Measurements from ENCODE around the gene MAPK8. TPM values are rescaled to one million over a fixed set of nuclear protein-coding genes. Genes with fewer than 3 reads are reported as not detected.

MAPK8 gene
- total and polyA plus RNA-seq, 9 of the 15 experiments (the other 6 are each of a cell fraction or from before 2014, with no cell fraction given) = 6.4 to 159 (median 71.0) TPM

DNA sequence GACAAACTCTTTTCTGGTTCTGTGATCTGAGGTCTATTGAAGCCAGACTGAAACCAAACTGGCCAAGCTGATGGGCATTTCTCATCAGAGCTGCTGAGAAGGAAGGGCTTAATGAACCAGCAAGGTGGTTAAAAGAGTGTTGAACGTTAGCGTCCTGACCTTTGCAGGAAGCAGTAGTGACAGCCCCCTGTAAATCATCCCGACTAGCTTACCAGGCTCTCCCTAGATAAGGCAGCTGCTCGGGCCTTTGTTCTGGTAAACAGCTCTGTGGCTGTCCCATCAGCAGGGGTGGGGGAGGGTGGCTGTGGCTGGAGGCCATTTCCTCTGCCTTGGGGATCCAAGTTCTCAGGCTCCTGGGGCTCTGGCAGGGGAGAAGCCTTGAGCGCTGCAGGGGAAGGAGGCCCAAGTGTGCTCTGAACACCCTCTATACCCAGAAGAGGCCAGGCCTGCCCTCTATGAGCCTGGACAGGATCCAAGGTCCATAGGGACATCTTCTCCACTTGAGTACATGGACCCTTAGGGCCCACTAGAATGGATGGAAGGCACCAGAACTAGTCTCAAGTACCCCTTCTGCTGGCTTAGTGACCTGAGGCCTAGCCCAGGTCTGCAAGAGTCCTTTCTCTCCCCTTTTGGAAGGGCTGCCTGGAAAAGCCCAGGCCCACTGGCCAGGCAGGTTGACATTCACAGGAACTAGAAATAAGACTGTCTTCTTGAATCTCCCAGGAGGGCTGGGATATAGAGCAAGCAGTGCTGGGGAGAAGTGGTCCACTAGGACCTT is 163.8 kb downstream of the MAPK8 start (continued):
- TF ChIP-seq, protein P1, sequence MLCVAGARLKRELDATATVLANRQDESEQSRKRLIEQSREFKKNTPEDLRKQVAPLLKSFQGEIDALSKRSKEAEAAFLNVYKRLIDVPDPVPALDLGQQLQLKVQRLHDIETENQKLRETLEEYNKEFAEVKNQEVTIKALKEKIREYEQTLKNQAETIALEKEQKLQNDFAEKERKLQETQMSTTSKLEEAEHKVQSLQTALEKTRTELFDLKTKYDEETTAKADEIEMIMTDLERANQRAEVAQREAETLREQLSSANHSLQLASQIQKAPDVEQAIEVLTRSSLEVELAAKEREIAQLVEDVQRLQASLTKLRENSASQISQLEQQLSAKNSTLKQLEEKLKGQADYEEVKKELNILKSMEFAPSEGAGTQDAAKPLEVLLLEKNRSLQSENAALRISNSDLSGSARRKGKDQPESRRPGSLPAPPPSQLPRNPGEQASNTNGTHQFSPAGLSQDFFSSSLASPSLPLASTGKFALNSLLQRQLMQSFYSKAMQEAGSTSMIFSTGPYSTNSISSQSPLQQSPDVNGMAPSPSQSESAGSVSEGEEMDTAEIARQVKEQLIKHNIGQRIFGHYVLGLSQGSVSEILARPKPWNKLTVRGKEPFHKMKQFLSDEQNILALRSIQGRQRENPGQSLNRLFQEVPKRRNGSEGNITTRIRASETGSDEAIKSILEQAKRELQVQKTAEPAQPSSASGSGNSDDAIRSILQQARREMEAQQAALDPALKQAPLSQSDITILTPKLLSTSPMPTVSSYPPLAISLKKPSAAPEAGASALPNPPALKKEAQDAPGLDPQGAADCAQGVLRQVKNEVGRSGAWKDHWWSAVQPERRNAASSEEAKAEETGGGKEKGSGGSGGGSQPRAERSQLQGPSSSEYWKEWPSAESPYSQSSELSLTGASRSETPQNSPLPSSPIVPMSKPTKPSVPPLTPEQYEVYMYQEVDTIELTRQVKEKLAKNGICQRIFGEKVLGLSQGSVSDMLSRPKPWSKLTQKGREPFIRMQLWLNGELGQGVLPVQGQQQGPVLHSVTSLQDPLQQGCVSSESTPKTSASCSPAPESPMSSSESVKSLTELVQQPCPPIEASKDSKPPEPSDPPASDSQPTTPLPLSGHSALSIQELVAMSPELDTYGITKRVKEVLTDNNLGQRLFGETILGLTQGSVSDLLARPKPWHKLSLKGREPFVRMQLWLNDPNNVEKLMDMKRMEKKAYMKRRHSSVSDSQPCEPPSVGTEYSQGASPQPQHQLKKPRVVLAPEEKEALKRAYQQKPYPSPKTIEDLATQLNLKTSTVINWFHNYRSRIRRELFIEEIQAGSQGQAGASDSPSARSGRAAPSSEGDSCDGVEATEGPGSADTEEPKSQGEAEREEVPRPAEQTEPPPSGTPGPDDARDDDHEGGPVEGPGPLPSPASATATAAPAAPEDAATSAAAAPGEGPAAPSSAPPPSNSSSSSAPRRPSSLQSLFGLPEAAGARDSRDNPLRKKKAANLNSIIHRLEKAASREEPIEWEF (CRISPR knock-in tag; IDR thresholded peaks at IDR 0.05) = peak; percentile 60
- peak; percentile 97 for TF ChIP-seq POLR2AphosphoS5 (IDR thresholded peaks at IDR 0.05; ENCODE audit: control insufficient read depth, insufficient read depth, low read depth, low read length)
- peak; percentile 64; the same call in 1 of the 2 replicates for TF ChIP-seq POLR2H (tag; IDR thresholded peaks at IDR 0.05; ENCODE audit: low read depth)
- TF ChIP-seq BHLHE40 (IDR thresholded peaks at IDR 0.05; ENCODE audit: low read length) = peak; percentile 82
- TF ChIP-seq ZNF668 (CRISPR knock-in tag; IDR thresholded peaks at IDR 0.05) = no peak; the same call in 1 of the 2 replicates
- TF ChIP-seq ELF2 (CRISPR knock-in tag; IDR thresholded peaks at IDR 0.05) = peak; percentile 31; the same call in 1 of the 2 replicates
- TF ChIP-seq LCOR (CRISPR knock-in tag; IDR thresholded peaks at IDR 0.05) = peak; percentile 85
- no peak for TF ChIP-seq HNRNPUL1 (IDR thresholded peaks at IDR 0.05; ENCODE audit: low read length)
- TF ChIP-seq, protein P2, sequence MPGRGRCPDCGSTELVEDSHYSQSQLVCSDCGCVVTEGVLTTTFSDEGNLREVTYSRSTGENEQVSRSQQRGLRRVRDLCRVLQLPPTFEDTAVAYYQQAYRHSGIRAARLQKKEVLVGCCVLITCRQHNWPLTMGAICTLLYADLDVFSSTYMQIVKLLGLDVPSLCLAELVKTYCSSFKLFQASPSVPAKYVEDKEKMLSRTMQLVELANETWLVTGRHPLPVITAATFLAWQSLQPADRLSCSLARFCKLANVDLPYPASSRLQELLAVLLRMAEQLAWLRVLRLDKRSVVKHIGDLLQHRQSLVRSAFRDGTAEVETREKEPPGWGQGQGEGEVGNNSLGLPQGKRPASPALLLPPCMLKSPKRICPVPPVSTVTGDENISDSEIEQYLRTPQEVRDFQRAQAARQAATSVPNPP (IDR thresholded peaks at IDR 0.05; ENCODE audit: borderline replicate concordance, insufficient read depth, insufficient read length) = no peak
- no peak for TF ChIP-seq CCAR2 (IDR thresholded peaks at IDR 0.05; ENCODE audit: low read depth, low read length)
- peak; percentile 67 for TF ChIP-seq XRCC5 (IDR thresholded peaks at IDR 0.05; ENCODE audit: low read depth, low read length)
- peak; percentile 84 to 90 for TF ChIP-seq KDM1A (IDR thresholded peaks at IDR 0.05)
- TF ChIP-seq PHF8 (IDR thresholded peaks at IDR 0.05; ENCODE audit: borderline replicate concordance, low read length) = peak; percentile 36; the same call in 1 of the 2 replicates
- TF ChIP-seq NFXL1 (CRISPR knock-in tag; IDR thresholded peaks at IDR 0.05) = no peak
- peak; percentile 70 for TF ChIP-seq POLR2G (IDR thresholded peaks at IDR 0.05; ENCODE audit: low read depth, low read length)
- no peak for TF ChIP-seq CSDE1 (IDR thresholded peaks at IDR 0.05)
- no peak for TF ChIP-seq NCOA4 (IDR thresholded peaks at IDR 0.05; ENCODE audit: partially characterized antibody)
- TF ChIP-seq JUN (IDR thresholded peaks at IDR 0.05; ENCODE audit: borderline replicate concordance, low read depth, low read length) = 0 out of 2 replicates have a peak, but pooled peaks have one; percentile 34
- TF ChIP-seq JUN (CRISPR knock-in tag; IDR thresholded peaks at IDR 0.05; ENCODE audit: borderline replicate concordance) = no peak
- peak; percentile 65; the same call in 1 of the 2 replicates for TF ChIP-seq GTF2F1 (IDR thresholded peaks at IDR 0.05; ENCODE audit: low read depth, low read length)
- TF ChIP-seq, protein P3, sequence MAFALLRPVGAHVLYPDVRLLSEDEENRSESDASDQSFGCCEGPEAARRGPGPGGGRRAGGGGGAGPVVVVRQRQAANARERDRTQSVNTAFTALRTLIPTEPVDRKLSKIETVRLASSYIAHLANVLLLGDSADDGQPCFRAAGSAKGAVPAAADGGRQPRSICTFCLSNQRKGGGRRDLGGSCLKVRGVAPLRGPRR (CRISPR knock-in tag; IDR thresholded peaks at IDR 0.05) = peak; percentile 75; the same call in 1 of the 2 replicates
- TF ChIP-seq MAFK (IDR thresholded peaks at IDR 0.05; ENCODE audit: low read length) = peak; percentile 34; the same call in 1 of the 2 replicates

Measured in K562 (cell line).